Peyer's patch (tissue), 4 donors: ENCODE data around the gene DRD5.
"Not testable (repeated sequence)": the region's sequence is repeated elsewhere in the genome, so short reads cannot be mapped to it uniquely, and the experiment has no call there.

Source experiments
- CTCF ChIP-seq, 6 experiments: fragments of 450-650 bp in 4 of 6; fragments of 200-600 bp in 2 of 6; sonication (generic) in 1 of 6; IDR thresholded peaks; one replicate each; pipeline ENCODE4 v1.5.1; 2017 to 2019; ENCODE audit warnings: antibody characterized with exemption in 6 of 6, mild to moderate bottlenecking in 3 of 6, moderate library complexity in 1 of 6
- POLR2A ChIP-seq, 2 donors: fragments of 450-650 bp; IDR thresholded peaks; one replicate each; pipeline ENCODE4 v1.5.1; 2017; ENCODE audit warnings: antibody characterized with exemption in 2 of 2, mild to moderate bottlenecking in 2 of 2, moderate library complexity in 2 of 2

GRCh38 chr4:9737280-9737679, 44.2 kb upstream of the DRD5 start:
- not testable (repeated sequence) for TF ChIP-seq CTCF, POLR2A (IDR thresholded peaks at IDR 0.05)
